CD4-positive, alpha-beta T cell treated with Interleukin-6 for 4 hours (primary cell): ENCODE results near the gene ID3.
A peak's percentile ranks its signal among the peaks of the same experiment; 100 is the strongest.

Experiments used
- DNase-seq: peaks from one replicate; pipeline ENCODE4 v3.0.0-alpha.2; 2020; ENCODE audit warnings: mixed read lengths

The ID3 gene

GRCh38 chr1:23525558-23526250, 33.6 kb downstream of the ID3 start:
- peak; percentile 46 for DNase-seq

DNA sequence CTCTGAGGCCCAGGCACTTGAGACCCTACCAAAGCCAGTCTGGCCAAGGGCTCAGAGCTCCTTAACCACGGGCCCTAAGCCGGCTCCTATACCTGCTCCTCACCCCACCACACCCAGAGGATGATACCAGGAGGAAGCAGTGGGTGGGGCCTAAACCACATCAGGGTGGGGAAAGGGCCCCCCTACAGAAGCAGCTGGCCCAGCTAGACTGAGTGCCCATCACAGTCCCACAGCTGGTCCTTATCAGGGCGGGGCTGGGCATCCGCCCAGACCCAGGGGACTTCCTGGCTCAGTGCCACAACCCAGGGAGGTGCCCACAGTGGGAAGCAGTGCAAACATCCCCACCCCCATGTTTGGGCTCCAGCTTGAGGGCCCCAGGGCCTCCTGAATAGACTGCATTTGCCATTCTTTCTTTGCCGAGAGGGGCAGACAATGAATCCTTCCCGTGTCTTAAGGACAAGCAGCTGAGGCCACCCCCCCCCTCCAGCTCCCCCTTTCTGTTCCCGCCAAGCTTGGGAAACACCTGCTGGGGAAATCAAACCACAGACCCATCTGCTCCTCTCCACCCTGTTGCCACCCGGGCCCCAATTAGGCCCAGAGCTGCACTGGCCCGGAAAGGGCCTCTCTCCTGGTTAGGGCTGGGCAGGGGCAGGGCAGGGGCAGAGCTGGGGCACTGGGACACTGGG, 34.4 kb downstream of the ID3 start:
- peak; percentile 57 for DNase-seq

DNA sequence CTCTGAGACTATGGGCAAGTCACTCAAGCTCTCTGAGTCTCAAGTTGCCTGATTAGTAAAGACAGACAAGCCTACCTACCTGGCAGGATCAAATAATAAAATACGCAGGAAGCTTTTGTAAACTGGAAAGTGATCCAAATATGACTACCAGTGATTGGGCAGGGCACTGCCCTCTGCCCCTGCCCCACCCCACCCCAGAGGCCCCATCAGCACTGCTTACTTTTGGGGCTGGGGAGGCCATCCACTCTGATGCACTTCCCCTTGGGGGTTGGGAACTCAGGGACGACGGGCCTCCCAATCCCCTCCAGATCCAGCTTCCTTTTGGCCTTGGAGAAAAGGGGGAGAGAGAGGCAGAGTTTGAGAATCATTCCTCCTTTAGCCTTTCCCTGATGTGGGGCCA, 35.1 kb downstream of the ID3 start:
- no peak for DNase-seq

GRCh38 chr1:23522244-23522982, 36.9 kb downstream of the ID3 start:
- no peak for DNase-seq

DNA sequence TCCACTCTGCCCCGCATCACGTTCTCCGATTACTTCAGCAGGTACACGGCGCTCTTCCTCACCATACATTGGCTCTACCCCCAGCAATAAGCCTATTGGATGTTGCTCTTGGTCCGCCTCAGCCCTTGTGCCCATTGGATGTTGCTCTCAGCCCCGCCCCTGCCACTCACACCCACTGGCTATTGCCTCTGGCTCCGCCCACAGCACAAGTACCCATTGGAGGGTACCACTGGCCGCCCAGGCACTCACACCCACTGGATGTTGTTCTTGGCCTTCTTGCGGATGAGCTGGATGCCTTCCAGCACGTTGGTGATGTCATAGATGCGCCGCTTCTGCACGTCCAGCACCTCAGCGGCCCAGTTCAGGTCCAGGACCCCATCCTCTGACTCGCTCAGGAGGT, 37.7 kb downstream of the ID3 start:
- DNase-seq: no peak

DNA sequence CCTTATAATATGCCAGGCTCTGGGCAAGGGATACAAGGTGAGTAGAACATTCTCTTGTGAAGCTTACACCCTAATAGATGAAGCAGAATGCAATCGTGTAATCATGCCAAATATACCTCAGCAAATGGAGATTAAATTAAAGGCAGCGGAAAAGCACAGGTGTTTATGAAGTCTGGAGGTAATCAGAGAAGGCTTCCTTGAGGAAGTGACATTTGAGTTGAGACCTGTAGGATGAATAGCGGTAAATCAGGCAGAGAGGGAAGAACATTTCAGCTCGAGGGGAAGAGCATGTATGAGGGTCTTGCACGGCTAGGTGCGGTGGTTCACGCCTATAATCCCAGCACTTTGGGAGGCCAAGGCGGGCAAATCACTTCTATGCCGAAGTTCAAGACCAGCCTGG, 41.7 kb downstream of the ID3 start:
- no peak for DNase-seq

DNA sequence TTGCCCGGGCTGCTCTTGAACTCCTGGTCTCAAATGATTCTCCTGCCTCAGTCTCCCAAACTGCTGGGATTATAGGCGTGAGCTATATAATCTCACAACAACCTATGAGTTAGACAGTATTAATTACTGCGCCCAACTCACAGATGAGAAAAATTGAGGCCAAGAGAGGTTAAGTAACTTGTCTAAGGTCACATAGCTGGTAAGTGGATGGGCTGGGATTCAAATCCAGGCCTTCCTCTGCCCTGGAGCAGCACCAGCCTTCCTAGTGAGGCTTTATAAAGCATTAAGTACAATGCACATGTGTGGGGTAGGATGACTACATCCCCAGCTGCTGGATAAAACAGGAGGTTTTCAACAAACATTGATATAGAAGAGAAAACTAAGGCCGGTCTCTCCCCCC, 43.4 kb downstream of the ID3 start:
- DNase-seq: no peak

- no peak for DNase-seq
Observed at GRCh38 chr1:23514111-23514679, 45.1 kb downstream of the ID3 start.

- no peak for DNase-seq
Observed at GRCh38 chr1:23509896-23510295, 49.4 kb downstream of the ID3 start.
